GM19239 (cell line): ENCODE data around the gene ZNF195.
"Not testable (repeated sequence)": the region's sequence is repeated elsewhere in the genome, so short reads cannot be mapped to it uniquely, and the experiment has no call there.

Source experiments
- DNase-seq: peaks from one replicate; pipeline ENCODE4 v3.0.0; 2011; ENCODE audit warnings: low spot score; ENCODE audit not compliant: insufficient read length
- FAIRE-seq: peaks from 2 replicates; lab custom pipeline; 2011; peaks lifted over from hg19 to GRCh38; lab: Jason Lieb, UNC

The ZNF195 gene

GRCh38 chr11:3378426-3379423 lies at the start of gene ZNF195:
ZNF195 (minus strand) TSS chr11:3379146; CDS start chr11:3379040, 106 bp downstream.
- peak; percentile 93 for FAIRE-seq
- peak; percentile 96 for DNase-seq

- not testable (repeated sequence) for DNase-seq, FAIRE-seq
Measured at GRCh38 chr11:3428076-3428475, 49.1 kb upstream of the ZNF195 start.

GRCh38 chr11:3426541-3426940 lies 47.6 kb upstream of the ZNF195 start:
- FAIRE-seq, DNase-seq: not testable (repeated sequence)

GRCh38 chr11:3423928-3424327 lies 45.0 kb upstream of the ZNF195 start:
- DNase-seq, FAIRE-seq: not testable (repeated sequence)

GRCh38 chr11:3423138-3423731 lies 44.3 kb upstream of the ZNF195 start:
- not testable (repeated sequence) for DNase-seq, FAIRE-seq

- peak; percentile 31 for DNase-seq
- FAIRE-seq = peak; percentile 60
Measured at GRCh38 chr11:3422380-3423137, 43.6 kb upstream of the ZNF195 start.

- FAIRE-seq = not testable (repeated sequence)
Measured at GRCh38 chr11:3421608-3422379, 42.8 kb upstream of the ZNF195 start.

GRCh38 chr11:3420281-3421042 lies 41.5 kb upstream of the ZNF195 start:
- not testable (repeated sequence) for DNase-seq, FAIRE-seq

More at GRCh38 chr11:3421608-3422379, 42.8 kb upstream of the ZNF195 start:
- DNase-seq = not testable (repeated sequence)

GRCh38 chr11:3419496-3419895 lies 40.5 kb upstream of the ZNF195 start:
- not testable (repeated sequence) for FAIRE-seq, DNase-seq

GRCh38 chr11:3417047-3417446 lies 38.1 kb upstream of the ZNF195 start:
- not testable (repeated sequence) for DNase-seq, FAIRE-seq

- not testable (repeated sequence) for FAIRE-seq, DNase-seq
Measured at GRCh38 chr11:3415301-3415700, 36.4 kb upstream of the ZNF195 start.

GRCh38 chr11:3413666-3414065 lies 34.7 kb upstream of the ZNF195 start:
- not testable (repeated sequence) for DNase-seq, FAIRE-seq

GRCh38 chr11:3412837-3413236 lies 33.9 kb upstream of the ZNF195 start:
- no peak for FAIRE-seq
- DNase-seq = no peak

GRCh38 chr11:3408722-3409121 lies 29.8 kb upstream of the ZNF195 start:
- FAIRE-seq = not testable (repeated sequence)
- DNase-seq = peak; percentile 68

- FAIRE-seq, DNase-seq: not testable (repeated sequence)
Measured at GRCh38 chr11:3408058-3408605, 29.2 kb upstream of the ZNF195 start.

GRCh38 chr11:3406937-3407336 lies 28.0 kb upstream of the ZNF195 start:
- DNase-seq = not testable (repeated sequence)

GRCh38 chr11:3406223-3406875 lies 27.4 kb upstream of the ZNF195 start:
- not testable (repeated sequence) for FAIRE-seq, DNase-seq

More at GRCh38 chr11:3406937-3407336, 28.0 kb upstream of the ZNF195 start:
- not testable (repeated sequence) for FAIRE-seq
